SU-DHL-6 (cell line): Measurements from ENCODE around the gene KCNE4.

Source experiments
- H2AFZ ChIP-seq: fragments of 200-600 bp; sonication (generic); 2 replicates; pipeline ENCODE4 v1.6.1; 2014; ENCODE audit warnings: low read depth, mild to moderate bottlenecking, moderate library complexity, mixed read lengths, antibody characterized with exemption, low read length; ENCODE audit not compliant: severe bottlenecking
- H3F3A ChIP-seq: fragments of 200-600 bp; shearing (Covaris generic); 2 replicates; pipeline ENCODE4 v1.6.0; 2016; ENCODE audit warnings: antibody characterized with exemption, mild to moderate bottlenecking; ENCODE audit not compliant: insufficient read depth
- H3K27ac ChIP-seq: fragments of 200-600 bp; sonication (generic); 2 replicates; pipeline ENCODE4 v1.5.1; 2016; ENCODE audit warnings: low read depth, mild to moderate bottlenecking, low read length, moderate library complexity, mixed read lengths
- H3K27me3 ChIP-seq: fragments of 200-600 bp; sonication (generic), shearing (Covaris generic); 2 replicates; pipeline ENCODE4 v1.6.0; 2014; ENCODE audit warnings: mild to moderate bottlenecking, low read length
- H3K36me3 ChIP-seq: fragments of 200-600 bp; sonication (generic); 2 replicates; pipeline ENCODE4 v1.6.1; 2014; ENCODE audit warnings: mild to moderate bottlenecking, low read length, mixed read lengths
- H3K4me2 ChIP-seq: fragments of 300-600, 200-600 bp; shearing (Covaris generic), sonication (generic); 2 replicates; pipeline ENCODE4 v1.6.0; 2014; ENCODE audit warnings: low read length, low read depth, mild to moderate bottlenecking; ENCODE audit not compliant: poor library complexity, severe bottlenecking
- H3K4me3 ChIP-seq: fragments of 200-600 bp; sonication (generic); 2 replicates; pipeline ENCODE4 v1.5.1; 2014; ENCODE audit warnings: antibody characterized with exemption, low read length, mild to moderate bottlenecking, mixed read lengths; ENCODE audit not compliant: insufficient read depth, poor library complexity, severe bottlenecking
- H3K79me2 ChIP-seq: fragments of 200-600 bp; sonication (generic); 2 replicates; pipeline ENCODE4 v1.6.1; 2014; ENCODE audit warnings: mild to moderate bottlenecking, low read length, moderate library complexity; ENCODE audit not compliant: insufficient read depth
- H3K9ac ChIP-seq: fragments of 200-600 bp; sonication (generic); 2 replicates; pipeline ENCODE4 v1.7.0; 2014; ENCODE audit warnings: mild to moderate bottlenecking, low read length
- H3K9me2 ChIP-seq: fragments of 200-600 bp; sonication (generic); replicated peaks from 2 replicates; pipeline ENCODE4 v1.6.1; 2014; ENCODE audit warnings: low read length; ENCODE audit not compliant: insufficient read depth
- H3K9me3 ChIP-seq: fragments of 200-600 bp; sonication (generic); 2 replicates; pipeline ENCODE4 v1.6.1; 2014; ENCODE audit warnings: low read length, mixed read lengths; ENCODE audit not compliant: insufficient read depth
- H4K20me1 ChIP-seq: fragments of 200-600 bp; sonication (generic); 2 replicates; pipeline ENCODE4 v1.6.1; 2014; ENCODE audit warnings: low read depth, mild to moderate bottlenecking, antibody characterized with exemption, low read length, moderate library complexity, mixed read lengths
- CTCF ChIP-seq: fragments of 200-600 bp; sonication (generic); IDR thresholded peaks from one replicate; pipeline ENCODE4 v1.5.1; 2017; ENCODE audit warnings: antibody characterized with exemption, mild to moderate bottlenecking, low read length, moderate library complexity; ENCODE audit not compliant: insufficient read depth, poor library complexity, severe bottlenecking
- EZH2phosphoT487 ChIP-seq: fragments of 200-600 bp; sonication (generic), shearing (Covaris generic); conservative IDR thresholded peaks from 2 replicates; pipeline ENCODE4 v1.6.1; 2018; ENCODE audit warnings: mild to moderate bottlenecking, antibody characterized with exemption, low read length, moderate library complexity, mixed read lengths

Gene KCNE4

GRCh38 chr2:223043164-223043941 is 8.6 kb upstream of the KCNE4 start:
- H3K27me3 ChIP-seq: no peaks in the 10 kb centered on the region
- H3K27ac ChIP-seq: no peak overlapping the region
- H2AFZ ChIP-seq: no peak overlapping the region
- H3K36me3 ChIP-seq: no peaks in the 10 kb centered on the region
- no peak overlapping the region for H3K9ac ChIP-seq
- no peaks in the 10 kb centered on the region for H4K20me1 ChIP-seq
- no peaks in the 10 kb centered on the region for H3K9me2 ChIP-seq
- no peak overlapping the region for H3K4me2 ChIP-seq
- H3K9me3 ChIP-seq: no peaks in the 10 kb centered on the region
- H3F3A ChIP-seq: no peaks in the 10 kb centered on the region
- TF ChIP-seq CTCF (no peak), EZH2phosphoT487 (no peak)
- no peaks in the 10 kb centered on the region for H3K79me2 ChIP-seq
- no peak overlapping the region for H3K4me3 ChIP-seq

DNA sequence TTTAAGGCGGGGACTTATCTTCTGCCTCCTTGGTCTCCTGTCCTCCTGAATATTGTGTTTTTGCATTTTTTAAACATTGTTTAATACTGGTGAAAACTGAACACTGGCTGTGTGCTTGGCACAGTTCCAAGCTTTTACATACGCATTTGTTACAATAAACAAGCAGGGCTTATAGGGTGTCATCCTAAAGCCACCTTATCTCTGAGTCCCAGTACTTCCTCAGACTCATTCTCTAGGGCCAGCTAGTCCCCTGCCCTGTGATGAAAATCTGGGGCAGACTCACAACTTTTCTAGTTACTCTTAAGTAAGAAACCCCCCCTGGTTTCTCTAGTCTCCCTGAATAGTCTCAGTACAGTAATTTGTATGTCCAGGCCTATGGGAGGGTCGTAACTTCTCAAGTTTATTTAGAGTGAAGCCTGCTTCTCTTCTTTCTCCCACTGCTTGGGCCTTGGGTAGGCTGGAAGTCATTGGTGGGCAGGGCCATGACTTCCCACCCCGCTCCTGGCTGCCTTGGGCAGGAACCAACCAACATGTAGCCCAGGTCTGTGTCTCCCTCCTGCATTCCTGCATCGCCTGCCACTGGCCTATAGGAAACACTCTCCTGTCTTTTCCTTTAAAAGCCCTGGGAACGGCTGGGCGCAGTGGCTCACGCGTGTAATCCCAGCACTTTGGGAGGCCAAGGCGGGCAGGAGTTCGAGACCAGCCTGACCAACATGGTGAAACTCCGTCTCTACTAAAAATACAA is 7.7 kb upstream of the KCNE4 start:
- no peaks in the 10 kb centered on the region for H3K79me2 ChIP-seq
- H3K4me3 ChIP-seq: no peak overlapping the region
- no peaks in the 10 kb centered on the region for H3K9me3 ChIP-seq
- no peak overlapping the region for H3K4me2 ChIP-seq
- no peaks in the 10 kb centered on the region for H3F3A ChIP-seq
- H3K9me2 ChIP-seq: no peaks in the 10 kb centered on the region
- H4K20me1 ChIP-seq: no peaks in the 10 kb centered on the region
- H3K27me3 ChIP-seq: no peaks in the 10 kb centered on the region
- H2AFZ ChIP-seq: no peak overlapping the region
- H3K9ac ChIP-seq: no peak overlapping the region
- no peaks in the 10 kb centered on the region for H3K36me3 ChIP-seq
- no peak overlapping the region for H3K27ac ChIP-seq
- TF ChIP-seq EZH2phosphoT487: no peak
- no peak for TF ChIP-seq CTCF

GRCh38 chr2:223044916-223045700 is 6.9 kb upstream of the KCNE4 start:
- Histone ChIP-seq H3K4me3 (no peak overlapping the region), H2AFZ (no peak overlapping the region), H3K27ac (no peak overlapping the region), H3K27me3 (no peaks in the 10 kb centered on the region), H3K9me3 (no peaks in the 10 kb centered on the region), H3K36me3 (no peaks in the 10 kb centered on the region), H3K79me2 (no peaks in the 10 kb centered on the region), H3K9me2 (no peaks in the 10 kb centered on the region), H4K20me1 (no peaks in the 10 kb centered on the region), H3K9ac (no peak overlapping the region), H3K4me2 (no peak overlapping the region), H3F3A (no peaks in the 10 kb centered on the region)
- no peak for TF ChIP-seq EZH2phosphoT487
- no peak for TF ChIP-seq CTCF
